GM12872 (cell line): ENCODE measurements around the gene NTMT1.

Experiments used
- TF ChIP-seq, protein P1 (sequence below): IDR thresholded peaks from 3 replicates; pipeline ENCODE4 v1.5.1; 2011; ENCODE audit warnings: low read depth, mild to moderate bottlenecking, low read length, moderate library complexity; ENCODE audit not compliant: insufficient read depth

NTMT1 gene

DNA sequence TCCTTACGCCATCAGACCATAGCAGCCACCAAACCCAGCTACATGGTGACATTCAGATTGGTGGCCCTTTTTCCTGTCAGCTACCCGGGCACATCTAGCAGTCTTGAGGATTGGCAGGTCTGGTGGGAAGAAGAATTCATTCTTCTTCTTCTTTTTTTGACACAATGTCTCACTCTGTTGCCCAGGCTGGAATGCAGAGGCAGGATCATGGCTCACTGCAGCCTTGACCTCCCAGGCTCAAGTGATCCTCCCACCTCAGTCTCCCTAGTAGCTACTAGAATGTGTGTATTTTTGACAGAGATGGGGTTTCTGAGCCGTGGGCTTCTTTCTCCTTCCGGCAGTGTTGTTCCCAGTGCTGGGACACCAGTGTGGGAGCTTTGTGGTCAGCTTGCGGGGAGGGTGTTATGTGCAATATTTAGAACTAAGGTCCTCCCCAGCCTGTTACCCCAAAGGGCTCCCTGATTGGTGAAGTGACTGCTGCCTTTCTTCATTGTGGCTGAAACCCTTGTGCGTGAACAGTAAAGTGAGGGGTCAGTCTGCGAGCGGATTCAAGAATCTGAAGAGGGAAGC is 3.4 kb downstream of the NTMT1 start:
- TF ChIP-seq, protein P1, sequence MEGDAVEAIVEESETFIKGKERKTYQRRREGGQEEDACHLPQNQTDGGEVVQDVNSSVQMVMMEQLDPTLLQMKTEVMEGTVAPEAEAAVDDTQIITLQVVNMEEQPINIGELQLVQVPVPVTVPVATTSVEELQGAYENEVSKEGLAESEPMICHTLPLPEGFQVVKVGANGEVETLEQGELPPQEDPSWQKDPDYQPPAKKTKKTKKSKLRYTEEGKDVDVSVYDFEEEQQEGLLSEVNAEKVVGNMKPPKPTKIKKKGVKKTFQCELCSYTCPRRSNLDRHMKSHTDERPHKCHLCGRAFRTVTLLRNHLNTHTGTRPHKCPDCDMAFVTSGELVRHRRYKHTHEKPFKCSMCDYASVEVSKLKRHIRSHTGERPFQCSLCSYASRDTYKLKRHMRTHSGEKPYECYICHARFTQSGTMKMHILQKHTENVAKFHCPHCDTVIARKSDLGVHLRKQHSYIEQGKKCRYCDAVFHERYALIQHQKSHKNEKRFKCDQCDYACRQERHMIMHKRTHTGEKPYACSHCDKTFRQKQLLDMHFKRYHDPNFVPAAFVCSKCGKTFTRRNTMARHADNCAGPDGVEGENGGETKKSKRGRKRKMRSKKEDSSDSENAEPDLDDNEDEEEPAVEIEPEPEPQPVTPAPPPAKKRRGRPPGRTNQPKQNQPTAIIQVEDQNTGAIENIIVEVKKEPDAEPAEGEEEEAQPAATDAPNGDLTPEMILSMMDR: no peak

DNA sequence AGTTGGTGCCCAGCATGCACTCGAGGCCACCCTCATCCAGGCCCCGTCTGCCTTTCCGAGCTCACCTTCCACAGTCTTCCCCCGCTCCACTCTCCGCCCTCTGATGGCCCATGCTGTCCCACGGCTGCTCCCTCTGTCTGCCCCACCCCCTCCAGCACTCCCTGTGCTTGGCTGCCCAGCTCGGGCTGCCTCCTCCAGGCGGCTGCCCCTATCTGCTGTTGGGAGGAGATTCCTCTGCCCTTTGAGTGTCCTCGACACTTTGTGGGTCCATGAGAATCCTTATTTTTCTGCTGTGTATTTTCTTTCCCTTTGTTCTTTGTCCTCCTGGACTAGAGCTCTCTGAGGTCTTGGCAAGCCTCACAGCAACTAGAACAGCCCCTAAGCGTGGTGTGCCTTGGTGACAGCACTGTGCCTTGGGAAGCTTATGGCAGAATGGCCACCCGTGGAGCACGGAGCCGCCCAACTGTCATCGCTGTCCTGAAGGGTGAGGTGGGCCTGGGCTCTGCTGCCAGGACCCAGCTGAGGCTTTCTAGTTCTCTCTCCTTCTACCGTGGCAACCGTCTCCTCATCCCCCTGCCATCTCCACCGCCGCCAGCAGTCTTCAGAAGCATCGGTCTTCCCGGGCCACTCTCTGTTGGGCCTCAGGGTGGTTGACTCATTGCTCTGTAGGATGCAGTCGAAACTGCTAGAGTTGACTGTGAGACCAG is 5.2 kb downstream of the NTMT1 start:
- TF ChIP-seq, protein P1: no peak

DNA sequence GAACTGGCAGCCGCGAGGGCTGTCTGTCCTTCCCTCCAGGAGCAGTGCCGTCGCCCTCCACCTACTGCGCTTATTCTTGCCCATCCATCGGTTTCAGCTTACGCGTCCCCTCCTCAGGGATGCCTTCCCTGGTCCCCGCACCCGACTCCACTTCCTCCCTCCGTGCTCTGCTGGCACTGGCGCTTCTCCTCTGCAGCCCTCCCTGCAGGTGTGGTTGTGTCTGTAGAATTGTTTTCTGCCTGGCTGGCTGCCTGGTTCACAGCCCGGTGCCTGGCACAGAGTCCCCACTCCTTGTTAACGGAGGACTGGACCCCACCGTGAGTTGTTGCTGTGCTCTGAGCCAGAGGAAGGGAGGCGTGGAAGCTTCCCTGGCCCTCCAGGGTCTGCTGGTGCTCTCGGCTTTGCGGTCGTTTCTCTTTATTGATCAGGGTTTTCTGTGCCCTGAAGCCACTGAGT is 5.7 kb downstream of the NTMT1 start:
- TF ChIP-seq, protein P1: no peak

DNA sequence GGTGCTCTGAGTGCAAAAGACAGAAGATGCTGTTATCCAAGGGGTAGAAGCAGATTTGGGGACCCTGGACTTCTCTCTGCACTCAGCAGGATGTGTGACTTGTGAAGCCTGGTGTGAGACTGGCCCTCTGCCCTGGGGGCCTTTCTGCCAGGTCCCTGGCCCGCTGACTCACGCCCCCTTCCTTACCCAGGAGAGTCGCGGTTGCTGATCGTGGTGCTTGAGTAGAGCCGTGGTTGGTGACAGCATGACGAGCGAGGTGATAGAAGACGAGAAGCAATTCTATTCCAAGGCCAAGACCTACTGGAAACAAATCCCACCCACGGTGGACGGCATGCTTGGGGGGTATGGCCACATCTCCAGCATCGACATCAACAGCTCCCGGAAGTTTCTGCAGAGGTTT is 6.5 kb downstream of the NTMT1 start:
- TF ChIP-seq, protein P1: no peak

DNA sequence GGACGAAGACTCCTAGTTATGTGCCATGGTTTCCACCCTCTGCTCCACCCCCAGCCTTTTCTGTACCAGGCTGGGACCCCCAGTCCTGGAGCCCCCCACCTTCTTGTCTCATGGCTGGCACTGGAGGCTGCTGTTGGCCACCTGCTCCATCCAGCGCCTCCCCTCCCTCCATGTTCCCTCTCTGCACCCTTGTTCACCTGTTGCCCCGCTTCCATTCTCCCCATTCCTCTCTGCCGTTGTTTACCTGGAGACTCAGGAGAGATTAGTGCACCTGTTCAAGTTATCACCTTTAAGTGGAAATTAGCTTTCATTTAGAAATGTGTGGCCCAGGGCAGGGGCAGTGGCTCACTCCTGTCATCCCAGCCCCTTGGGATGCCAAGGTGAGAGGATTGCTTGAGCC is 7.2 kb downstream of the NTMT1 start:
- TF ChIP-seq, protein P1: no peak

DNA sequence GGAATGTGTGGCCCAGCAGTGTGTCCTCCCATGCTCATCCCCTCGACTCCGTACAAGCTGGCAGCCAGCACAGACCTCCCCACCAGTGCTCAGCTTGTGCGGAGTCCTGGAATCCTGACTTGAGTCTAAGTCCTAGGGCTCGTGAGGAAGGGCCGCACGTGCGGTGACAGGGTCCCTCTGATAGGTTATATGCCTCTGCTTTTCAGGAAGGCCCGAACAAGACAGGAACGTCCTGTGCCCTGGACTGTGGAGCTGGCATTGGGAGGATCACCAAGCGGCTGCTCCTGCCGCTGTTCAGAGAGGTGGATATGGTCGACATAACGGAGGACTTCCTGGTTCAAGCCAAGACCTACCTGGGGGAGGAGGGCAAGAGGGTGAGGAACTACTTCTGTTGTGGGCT is 7.9 kb downstream of the NTMT1 start:
- TF ChIP-seq, protein P1: no peak

DNA sequence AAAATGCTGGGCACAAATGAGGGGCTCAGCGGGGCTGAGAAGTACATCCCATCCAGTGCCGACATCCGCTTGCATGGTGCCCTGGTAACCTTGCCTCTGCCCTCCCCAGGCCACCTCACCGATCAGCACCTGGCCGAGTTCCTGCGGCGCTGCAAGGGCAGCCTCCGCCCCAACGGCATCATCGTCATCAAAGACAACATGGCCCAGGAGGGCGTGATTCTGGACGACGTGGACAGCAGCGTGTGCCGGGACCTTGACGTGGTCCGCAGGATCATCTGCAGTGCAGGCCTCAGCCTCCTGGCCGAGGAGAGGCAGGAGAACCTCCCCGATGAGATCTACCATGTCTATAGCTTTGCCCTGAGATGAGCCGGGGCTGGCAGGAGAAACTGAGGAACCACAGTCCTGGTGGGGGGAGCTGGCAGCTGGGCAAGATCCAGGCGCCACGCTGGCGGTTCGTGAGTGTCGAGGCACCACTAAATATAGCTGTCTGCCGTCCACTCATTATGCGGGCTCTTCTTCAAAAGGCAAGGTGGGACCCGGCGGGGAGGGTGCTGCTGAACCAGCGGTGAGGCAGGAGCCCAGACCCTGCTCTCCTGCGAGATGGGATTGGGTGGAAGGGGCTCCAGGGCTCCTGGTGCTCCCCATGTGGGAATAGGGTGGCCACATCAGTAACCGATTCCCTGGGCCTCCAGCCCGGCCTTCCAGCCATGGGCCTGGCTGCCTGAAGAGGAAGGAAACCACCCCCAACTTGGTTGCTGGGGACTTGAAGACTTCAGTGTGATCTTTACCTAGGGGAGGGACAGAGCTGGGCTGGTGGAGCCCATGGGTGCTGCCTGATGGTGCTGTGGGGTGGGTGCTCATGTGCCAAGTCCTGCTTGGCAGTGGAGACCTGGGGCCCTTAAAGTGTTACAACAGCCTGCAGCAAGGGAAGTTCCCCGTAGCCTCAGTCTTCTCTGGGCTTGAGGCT is 9.4 kb downstream of the NTMT1 start:
- TF ChIP-seq, protein P1: no peak
